K562 (cell line): Measurements from ENCODE around the gene IFI30. TPM values are rescaled to one million over a fixed set of nuclear protein-coding genes. Genes with fewer than 3 reads are reported as not detected.

Experiments
- ATAC-seq: fragments of 200-7000 bp; cut with Tn5 transposase; 3 replicates; pipeline ENCODE4 v1.9.1; 2020; ENCODE audit warnings: moderate library complexity
- BruUV-seq: library from RNA; stranded (reverse); fragments of 400-500 nt; replicated peaks from 2 replicates; lab custom pipeline; 2021; lab: Mats Ljungman, UMichigan
- CTCF ChIA-PET: fragments of 300-600 bp; formaldehyde crosslinking; extraction: SDS; loops from one replicate; lab custom pipeline; 2021; ENCODE audit warnings: low intra/inter-chr PET ratio; lab: Yijun Ruan, JAX
- POLR2A ChIA-PET: fragments of 300-600, 350-650 bp; sonication (Branson Sonifier 250); formaldehyde crosslinking; extraction: SDS; loops from one replicate; lab custom pipeline; 2021; ENCODE audit warnings: antibody characterized with exemption, inconsistent platforms; lab: Yijun Ruan, JAX
- DNase-seq, 4 experiments: peaks; one replicate each; pipeline versions ENCODE4 v3.0.0 to v3.0.0-alpha.2; 2011 to 2018; ENCODE audit warnings: low spot score in 3 of 4, mixed read lengths in 3 of 4; ENCODE audit errors: extremely low read depth in 1 of 4
- FAIRE-seq: peaks from 2 replicates; lab custom pipeline; 2011; peaks lifted over from hg19 to GRCh38; lab: Jason Lieb, UNC
- H2AFZ ChIP-seq: 2 replicates; pipeline ENCODE4 v1.6.0; 2011; ENCODE audit warnings: low read depth, low read length, control low read depth, inconsistent platforms
- H3K27ac ChIP-seq: fragments of 200-600 bp; 3 replicates; pipeline ENCODE4 v1.8.0; 2011; ENCODE audit warnings: low read depth, mild to moderate bottlenecking, control low read depth, inconsistent platforms, low read length, moderate library complexity, mixed read lengths; ENCODE audit errors: extremely low read depth
- H3K27me3 ChIP-seq, 2 experiments: fragments of 300-600 bp in 1 of 2; 2 replicates in 1 of 2; 3 replicates in 1 of 2; pipeline versions ENCODE4 v1.6.0 to v1.8.0; 2011; ENCODE audit warnings: inconsistent platforms in 2 of 2, low read length in 2 of 2, mild to moderate bottlenecking in 1 of 2, mixed read lengths in 1 of 2, moderate library complexity in 1 of 2; ENCODE audit not compliant: control insufficient read depth in 2 of 2, insufficient read depth in 2 of 2
- H3K36me3 ChIP-seq: fragments of 300-600 bp; 3 replicates; pipeline ENCODE4 v1.8.0; 2011; ENCODE audit warnings: mild to moderate bottlenecking, low read length, inconsistent platforms; ENCODE audit not compliant: control insufficient read depth, insufficient read depth
- H3K4me1 ChIP-seq, 2 experiments: fragments of 200-600 bp in 1 of 2; replicated peaks in 1 of 2; 2 replicates in 1 of 2; 3 replicates in 1 of 2; pipeline versions ENCODE4 v1.5.1 to v1.8.0; 2011; ENCODE audit warnings: inconsistent platforms in 2 of 2, low read length in 2 of 2, mild to moderate bottlenecking in 1 of 2, mixed read lengths in 1 of 2, moderate library complexity in 1 of 2; ENCODE audit not compliant: control insufficient read depth in 2 of 2, insufficient read depth in 2 of 2
- H3K4me2 ChIP-seq: 2 replicates; pipeline ENCODE4 v1.6.1; 2011; ENCODE audit warnings: low read length, control low read depth, inconsistent platforms, mixed read lengths; ENCODE audit not compliant: insufficient read depth
- H3K4me3 ChIP-seq: fragments of 200-600 bp; sonication (generic), shearing (Covaris generic); 2 replicates; pipeline ENCODE4 v1.5.1; 2016; ENCODE audit warnings: control low read depth, inconsistent platforms
- H3K79me2 ChIP-seq: fragments of 200-600 bp; 3 replicates; pipeline ENCODE4 v1.8.0; 2011; ENCODE audit warnings: low read length, inconsistent platforms; ENCODE audit not compliant: control insufficient read depth, insufficient read depth
- H3K9ac ChIP-seq, 2 experiments: 2 replicates each; pipeline versions ENCODE4 v1.6.0 to v1.6.1; 2011; ENCODE audit warnings: low read depth in 2 of 2, low read length in 2 of 2, control low read depth in 1 of 2, inconsistent platforms in 1 of 2, mild to moderate bottlenecking in 1 of 2, mixed read lengths in 1 of 2; ENCODE audit not compliant: insufficient read depth in 1 of 2
- H3K9me1 ChIP-seq: one replicate; pipeline ENCODE4 v1.6.0; 2011; ENCODE audit warnings: inconsistent platforms, mild to moderate bottlenecking, low read length, moderate library complexity; ENCODE audit not compliant: control insufficient read depth, insufficient read depth
- H3K9me3 ChIP-seq: replicated peaks from 2 replicates; pipeline ENCODE4 v1.5.1; 2011; ENCODE audit warnings: low read depth, low read length, inconsistent platforms; ENCODE audit not compliant: control insufficient read depth, insufficient read depth
- H4K20me1 ChIP-seq: replicated peaks from 2 replicates; pipeline ENCODE4 v1.6.1; 2011; ENCODE audit warnings: low read length, inconsistent platforms, mixed read lengths; ENCODE audit not compliant: control insufficient read depth, insufficient read depth
- EZH2 ChIP-seq: IDR thresholded peaks from 2 replicates; pipeline ENCODE4 v1.6.1; 2012; ENCODE audit warnings: low read depth, mild to moderate bottlenecking, inconsistent platforms, low read length, borderline replicate concordance
- MTA2 ChIP-seq: fragments of 450-650 bp; IDR thresholded peaks from 2 replicates; pipeline ENCODE4 v1.6.1; 2016; ENCODE audit warnings: low read depth
- SMARCC2 ChIP-seq: fragments of 450-650 bp; IDR thresholded peaks from 2 replicates; pipeline ENCODE4 v1.6.1; 2017; ENCODE audit warnings: antibody characterized with exemption, moderate library complexity, mild to moderate bottlenecking, low read depth
- SRSF9 ChIP-seq: fragments of 200-400 bp; formaldehyde crosslinking; IDR thresholded peaks from 2 replicates; pipeline ENCODE4 v1.6.1; 2017; ENCODE audit warnings: low read depth, low read length, borderline replicate concordance
- WGBS: fragments of 100-300 bp; shearing (Covaris generic); methylation state at CpG from one replicate; pipeline ENCODE4 v1.1.6; 2016; ENCODE audit warnings: low coverage, mixed read lengths; ENCODE audit not compliant: insufficient coverage; ENCODE audit errors: missing lambda C conversion rate; 5-methylcytosine and 5-hydroxymethylcytosine counted together
- in situ Hi-C: fragments of 300-500 bp; cut with MboI; formaldehyde crosslinking; loops from 4 replicates; pipeline ENCODE4 v1.15.0; 2018; ENCODE audit warnings: inconsistent platforms, mixed read lengths
- intact Hi-C: fragments of 100-400 bp; cut with micrococcal nuclease; formaldehyde crosslinking; loops from 2 replicates; pipeline ENCODE4 v1.14.2; 2022
- polyA plus RNA-seq, 8 experiments: library from polyadenylated mRNA; depleted of rRNA in 4 of 8; stranded (reverse) in 5 of 8; unstranded in 3 of 8; fragments of >200 nt; fragmentation: Nextera tagmentation in 2 of 8; fragmentation: Illumina TruSeq in 1 of 8; extraction: Ambion mirVana in 2 of 8; extraction: Trizol in 1 of 8; gene quantifications; 2 replicates each; pipeline versions ENCODE4 v1.2.1 to v1.2.3, GENCODE V29; 2011 to 2014; ENCODE audit warnings: inconsistent platforms in 1 of 8, missing spikeins in 1 of 8
- total RNA-seq, 7 experiments: library from RNA; depleted of rRNA in 6 of 7; stranded (reverse); fragments of >200 nt in 6 of 7; fragmentation: Illumina TruSeq in 2 of 7; extraction: Trizol in 2 of 7; gene quantifications; 2 replicates each; pipeline versions ENCODE4 v1.2.1 to v1.2.3, GENCODE V29; 2011 to 2021; ENCODE audit warnings: low replicate concordance in 1 of 7

Gene IFI30
- total and polyA plus RNA-seq, 9 of the 15 experiments (the other 6 are each of a cell fraction or from before 2014, with no cell fraction given): 63.7 to 430 (median 109) TPM

- CTCF ChIA-PET: interaction anchor here (2.2 kb wide), 1 partner anchor 54 kb away, joined by 13 read pairs; no protein-coding TSS in a partner anchor
- no peak for ATAC-seq
- H3K9me3 ChIP-seq: no peaks in the 10 kb centered on the region
- H3K27ac ChIP-seq: no peak overlapping the region
- H3K4me2 ChIP-seq: no peak overlapping the region
- no peak for DNase-seq
- no peaks in the 10 kb centered on the region for H3K9me1 ChIP-seq
- TF ChIP-seq EZH2 (no peak), MTA2 (no peak), SRSF9 (no peak), SMARCC2 (no peak)
- in situ Hi-C loops (loop anchor here (10.0 kb wide), 1 partner anchor 162 kb away; the partner anchor contains the start of gene ARRDC2), intact Hi-C loops (loop anchor here (10.0 kb wide), 1 partner anchor 162 kb away; the partner anchor contains the start of gene ARRDC2)
- no peak for FAIRE-seq
- BruUV-seq: no TSS peak
- no peak overlapping the region; a peak in 1 of 4 replicates for H3K9ac ChIP-seq
- POLR2A ChIA-PET: interaction anchor here (1.1 kb wide), 1 partner anchor 10 kb away, joined by 5 read pairs; no protein-coding TSS in a partner anchor
- H2AFZ ChIP-seq: no peak overlapping the region
- peaks cover 75% of the 10 kb centered on the region; the same call in 2 of the 3 replicates for H3K36me3 ChIP-seq
- peaks cover 4 to 12% of the 10 kb centered on the region in 2 experiments; a peak in 4 of 5 replicates for H3K4me1 ChIP-seq
- WGBS: 93% methylated on average over 20 of the region's 21 CpGs
- H3K27me3 ChIP-seq: no peaks in the 10 kb centered on the region
- H4K20me1 ChIP-seq: 0 out of 2 replicates have a peak, but pooled peaks cover 4% of the 10 kb centered on the region
- H3K79me2 ChIP-seq: peaks cover 1% of the 10 kb centered on the region; the same call in 1 of the 3 replicates
- H3K4me3 ChIP-seq: no peak overlapping the region
Observed at GRCh38 chr19:18167011-18167410, 6.6 kb upstream of the IFI30 start.
